Renal cortex interstitium (tissue), 11 donors: ENCODE results near the gene ZNF70. TPM values are rescaled to one million over a fixed set of nuclear protein-coding genes. Genes with fewer than 3 reads are reported as not detected.

Source experiments
- DNase-seq, 11 donors: peaks; one replicate each; pipeline ENCODE4 v3.0.0-alpha.2; 2013; ENCODE audit warnings: low read depth in 9 of 11, low spot score in 4 of 11; ENCODE audit errors: extremely low read depth in 1 of 11
- polyA plus RNA-seq, 3 donors: library from polyadenylated mRNA; unstranded; fragments of 120-200 nt; gene quantifications; one replicate each; pipeline ENCODE4 v1.2.1, GENCODE V29; 2013; ENCODE audit not compliant: insufficient read length in 3 of 3

ZNF70 gene
- polyA plus RNA-seq, 3 donors = 5.9 to 7.6 (median 5.9) TPM

DNA sequence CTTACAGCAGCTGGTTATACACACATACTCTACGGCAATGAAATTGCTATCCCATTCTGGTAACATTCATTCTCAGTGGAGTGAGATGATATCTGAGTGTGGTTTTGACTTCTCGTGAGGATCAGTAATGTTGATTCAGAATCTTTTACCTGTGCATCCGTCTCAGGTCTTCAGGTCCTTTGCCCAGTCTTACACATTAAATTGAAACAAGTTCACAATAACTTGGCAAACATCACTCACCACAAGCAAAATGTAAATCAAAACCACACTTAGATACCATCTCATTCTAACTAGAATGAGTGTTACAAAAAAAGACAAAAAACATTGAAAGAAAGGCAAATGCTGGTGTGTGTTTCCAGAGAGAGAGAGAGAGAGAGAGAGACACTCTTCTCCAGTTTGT is 46.1 kb downstream of the ZNF70 start:
- no peak for DNase-seq

DNA sequence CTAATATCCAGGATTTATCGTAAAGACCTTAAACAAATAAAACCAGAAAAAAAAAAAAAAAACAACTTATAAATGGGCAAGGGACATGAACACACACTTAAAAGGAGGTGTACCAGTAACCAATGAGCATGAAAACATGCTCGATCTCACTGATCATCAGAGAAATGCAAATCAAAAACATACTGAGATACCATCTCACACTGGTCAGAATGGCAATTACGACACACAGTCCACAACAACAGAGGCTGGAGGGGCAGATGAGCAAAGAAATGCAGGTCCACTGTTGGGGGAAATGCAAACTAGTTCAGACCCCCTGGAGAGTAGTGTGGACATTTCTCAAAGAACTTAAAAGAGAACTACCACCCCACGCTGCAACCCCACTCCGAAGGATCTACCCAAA is 46.9 kb downstream of the ZNF70 start:
- no peak for DNase-seq

DNA sequence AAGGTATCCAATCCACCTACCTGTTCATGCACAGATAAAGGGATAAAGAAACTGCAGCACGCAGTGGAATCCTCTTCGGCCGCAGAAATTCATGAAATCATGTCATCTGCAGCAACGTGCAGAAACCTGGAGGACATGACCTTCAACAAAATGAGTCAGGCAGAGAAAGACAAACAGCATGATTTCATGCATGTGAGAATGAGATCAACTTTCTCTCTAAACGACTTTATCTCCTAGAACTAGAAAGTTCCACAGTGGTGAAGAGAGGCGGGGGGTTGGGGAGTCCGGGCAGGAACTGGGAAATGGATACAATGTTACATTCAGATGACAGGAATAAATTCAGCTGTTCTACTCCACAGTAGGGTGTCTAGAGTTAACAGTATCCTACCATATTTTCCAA is 50.2 kb downstream of the ZNF70 start:
- no peak for DNase-seq

DNA sequence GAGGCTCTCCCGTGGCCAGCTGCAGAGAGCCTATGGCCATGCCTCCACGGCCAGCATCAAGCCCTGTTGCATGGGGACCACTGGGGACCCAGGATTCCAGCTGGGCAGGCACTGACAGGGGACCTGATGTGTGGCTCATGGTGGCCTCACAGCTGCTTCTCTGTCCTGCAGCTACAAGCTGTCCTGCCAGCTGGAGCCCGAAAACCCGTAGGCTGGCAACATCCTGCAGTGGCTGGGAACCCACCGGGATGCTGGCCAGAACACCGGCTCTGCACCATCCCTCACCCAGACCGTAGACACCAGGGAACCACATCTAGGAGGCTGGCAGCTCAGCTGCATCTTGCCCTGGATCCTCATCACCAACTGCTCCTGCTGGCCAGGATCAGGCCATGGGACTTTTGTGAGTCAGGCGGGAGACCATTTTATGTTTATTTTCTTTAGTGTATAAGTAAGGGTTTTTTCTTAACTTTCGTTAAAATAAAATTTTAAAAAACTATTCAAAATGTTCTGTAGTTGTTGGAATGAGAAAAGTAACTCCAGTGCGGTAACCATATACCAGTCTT is 52.2 kb downstream of the ZNF70 start:
- DNase-seq = no peak

DNA sequence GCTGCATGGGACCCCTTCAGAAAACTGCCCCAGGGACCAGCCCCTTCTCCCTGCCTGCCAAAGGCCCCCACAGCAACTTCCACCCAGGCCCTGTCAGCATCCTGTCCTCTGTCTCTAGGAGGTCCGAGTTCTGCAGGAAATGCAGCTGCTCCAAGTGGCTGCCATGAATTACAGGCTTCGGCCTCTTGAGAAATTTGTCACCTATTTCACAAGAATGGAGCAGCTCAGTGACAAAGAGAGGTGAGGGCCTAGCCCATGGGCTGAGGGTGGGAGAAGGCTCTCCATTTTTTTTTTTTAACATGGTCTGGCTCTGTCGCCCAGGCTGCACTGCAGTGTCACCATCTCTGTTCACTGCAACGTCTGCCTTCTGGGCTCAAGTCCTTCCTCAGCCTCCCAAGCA is 52.8 kb downstream of the ZNF70 start:
- DNase-seq = no peak

DNA sequence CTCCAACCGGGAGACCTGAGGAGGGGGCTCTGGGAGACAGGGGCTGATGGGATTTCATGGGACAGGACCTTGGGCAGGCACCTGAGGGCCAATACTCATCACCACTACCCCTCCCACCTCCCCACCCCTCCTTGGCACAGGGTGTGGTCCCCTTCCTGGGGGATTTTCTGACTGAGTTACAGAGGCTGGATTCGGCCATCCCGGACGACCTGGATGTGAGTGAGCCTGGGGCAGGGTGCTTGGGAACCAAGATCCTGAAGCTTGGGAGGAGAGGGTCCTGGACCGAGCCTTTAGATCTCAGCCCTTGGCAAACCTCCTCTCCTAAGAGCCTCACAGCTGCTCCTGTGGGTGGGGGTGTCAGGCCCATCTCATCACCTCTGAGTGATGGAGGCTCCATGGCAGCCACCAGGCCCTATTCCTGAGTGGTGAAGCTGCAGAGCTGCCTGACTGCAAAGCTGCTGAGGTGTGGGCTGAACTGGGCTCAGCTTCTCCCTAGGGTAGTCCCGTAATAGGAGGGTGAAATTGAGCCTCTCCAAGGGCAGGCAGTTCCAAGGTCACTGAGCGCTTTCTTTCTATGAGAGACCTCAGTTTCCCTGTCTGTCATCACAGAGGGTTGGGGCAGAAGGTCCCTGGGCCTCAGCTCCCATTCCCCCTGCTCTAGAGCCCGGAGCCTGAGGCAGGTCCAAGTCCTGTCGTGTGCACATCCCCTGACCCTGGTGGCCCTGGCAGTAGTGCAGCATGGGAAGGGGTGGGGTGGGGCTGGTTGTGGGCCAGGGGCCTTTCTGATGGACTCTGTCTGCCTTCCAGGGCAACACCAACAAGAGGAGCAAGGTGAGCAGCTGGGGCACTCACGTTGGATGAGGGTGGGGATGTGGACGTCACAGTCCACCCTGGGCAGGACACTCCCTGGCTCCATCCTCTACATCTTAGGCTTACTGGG is 53.6 kb downstream of the ZNF70 start:
- DNase-seq = no peak

DNA sequence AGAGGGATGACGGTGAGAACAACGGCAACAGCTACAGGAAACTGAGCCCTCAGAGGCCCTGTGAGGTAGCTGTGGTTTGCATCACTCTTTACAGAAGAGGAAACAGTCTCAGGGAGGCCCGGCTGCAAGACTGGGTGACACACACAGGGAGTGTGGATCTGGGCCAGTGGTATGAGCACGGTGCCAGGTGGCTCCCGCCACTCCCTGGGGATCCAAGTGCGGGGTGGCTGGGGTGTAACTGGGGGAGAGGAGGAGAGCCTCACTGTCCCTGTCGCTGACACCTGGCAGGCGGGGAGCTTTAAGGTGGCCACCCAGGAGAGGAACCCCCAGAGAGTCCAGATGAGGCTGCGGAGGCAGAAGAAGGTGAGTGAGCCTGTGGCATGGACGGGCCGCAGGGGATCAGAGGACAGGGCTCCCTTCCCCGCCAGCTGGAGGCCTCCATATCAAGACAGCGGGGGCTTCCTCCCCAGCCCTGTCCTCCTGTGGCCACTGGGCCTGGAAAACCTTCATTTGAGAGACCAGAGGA is 54.5 kb downstream of the ZNF70 start:
- no peak for DNase-seq

DNA sequence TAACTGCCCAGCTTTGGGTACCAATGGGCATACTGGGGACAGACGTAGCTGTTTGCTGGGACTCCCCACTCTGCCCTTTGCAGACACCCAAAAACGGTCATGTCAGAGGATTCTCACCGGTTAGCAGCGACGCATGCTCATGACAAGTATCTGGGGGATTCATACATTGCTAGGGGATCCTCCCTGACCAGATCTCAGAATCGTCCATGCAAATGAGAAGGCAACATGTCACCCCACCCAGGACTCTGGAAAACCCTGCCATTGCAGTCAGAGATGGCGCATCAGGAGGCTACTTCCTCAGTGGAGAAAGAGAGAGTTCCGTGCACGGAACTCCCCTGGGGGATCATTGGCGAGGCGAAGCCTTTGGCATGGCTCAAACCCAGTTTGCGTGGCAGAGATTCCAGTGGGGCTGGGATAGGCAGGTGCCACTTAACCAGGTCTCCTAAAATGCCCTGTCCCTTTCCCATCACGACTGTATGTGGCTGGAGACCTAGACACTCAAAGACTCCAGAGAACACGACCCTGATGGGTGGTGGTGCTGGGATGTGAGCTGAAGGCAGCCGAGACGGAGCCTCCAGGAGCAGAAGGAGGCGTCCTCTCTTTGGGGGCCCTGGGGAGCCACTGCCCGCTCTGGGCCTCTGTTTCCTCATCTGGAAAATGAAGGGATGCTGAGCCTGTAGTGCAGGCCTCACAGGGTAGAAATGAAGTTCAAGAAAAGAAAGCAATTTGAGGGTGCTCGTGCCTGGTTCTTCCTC is 55.2 kb downstream of the ZNF70 start:
- no peak for DNase-seq

DNA sequence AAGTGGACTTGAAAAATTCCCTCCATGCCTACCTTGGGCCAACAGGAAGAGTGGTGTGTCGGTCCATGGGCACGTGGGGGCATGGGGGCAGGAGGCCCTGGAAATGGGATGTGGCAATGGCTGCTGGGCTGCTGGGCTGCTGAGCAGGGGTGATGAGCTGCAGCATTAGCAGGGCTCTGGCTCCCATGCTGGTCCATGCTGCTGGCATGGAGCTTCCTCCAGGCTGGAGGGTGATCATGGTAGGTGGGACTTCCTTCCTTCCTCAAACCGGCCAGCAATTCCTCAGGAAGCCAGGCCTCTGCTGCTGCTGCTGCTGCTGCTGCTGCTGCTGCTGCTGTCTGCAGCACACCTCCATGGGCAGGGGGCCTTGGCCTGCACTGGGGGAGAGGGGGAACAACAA is 55.8 kb downstream of the ZNF70 start:
- no peak for DNase-seq

DNA sequence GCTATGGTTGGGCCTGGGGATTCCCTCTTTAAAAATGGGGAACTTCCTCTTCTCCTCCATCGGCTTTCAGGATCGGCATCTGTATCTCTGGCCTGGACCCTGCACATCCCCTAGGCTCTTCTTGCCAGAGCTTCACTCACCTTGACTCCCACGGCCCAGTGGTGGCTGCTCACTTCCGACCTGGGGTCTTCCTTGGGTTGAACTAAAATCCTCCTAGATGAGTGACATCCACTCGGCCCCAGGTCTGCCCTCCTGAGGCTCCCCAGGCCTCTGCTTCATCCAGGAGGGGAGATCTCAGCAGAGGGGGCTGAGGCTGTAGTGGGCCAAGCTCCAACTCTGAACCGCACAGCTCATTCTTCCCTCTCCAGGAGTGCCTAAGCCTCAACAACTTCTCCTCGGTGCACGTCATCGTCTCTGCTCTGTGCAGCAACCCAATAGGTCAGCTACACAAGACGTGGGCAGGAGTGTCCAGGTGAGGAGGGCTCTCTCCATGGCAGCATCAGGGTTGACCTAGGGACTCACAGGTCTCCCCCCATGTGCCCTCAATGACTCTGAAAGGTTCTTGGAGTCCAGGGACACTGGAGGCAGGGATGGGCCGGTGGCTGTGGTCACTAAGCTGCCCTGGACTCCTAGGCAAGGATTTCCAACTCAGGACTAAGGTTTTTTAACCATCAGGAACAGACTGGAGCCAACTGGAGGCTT is 56.8 kb downstream of the ZNF70 start:
- DNase-seq = no peak

DNA sequence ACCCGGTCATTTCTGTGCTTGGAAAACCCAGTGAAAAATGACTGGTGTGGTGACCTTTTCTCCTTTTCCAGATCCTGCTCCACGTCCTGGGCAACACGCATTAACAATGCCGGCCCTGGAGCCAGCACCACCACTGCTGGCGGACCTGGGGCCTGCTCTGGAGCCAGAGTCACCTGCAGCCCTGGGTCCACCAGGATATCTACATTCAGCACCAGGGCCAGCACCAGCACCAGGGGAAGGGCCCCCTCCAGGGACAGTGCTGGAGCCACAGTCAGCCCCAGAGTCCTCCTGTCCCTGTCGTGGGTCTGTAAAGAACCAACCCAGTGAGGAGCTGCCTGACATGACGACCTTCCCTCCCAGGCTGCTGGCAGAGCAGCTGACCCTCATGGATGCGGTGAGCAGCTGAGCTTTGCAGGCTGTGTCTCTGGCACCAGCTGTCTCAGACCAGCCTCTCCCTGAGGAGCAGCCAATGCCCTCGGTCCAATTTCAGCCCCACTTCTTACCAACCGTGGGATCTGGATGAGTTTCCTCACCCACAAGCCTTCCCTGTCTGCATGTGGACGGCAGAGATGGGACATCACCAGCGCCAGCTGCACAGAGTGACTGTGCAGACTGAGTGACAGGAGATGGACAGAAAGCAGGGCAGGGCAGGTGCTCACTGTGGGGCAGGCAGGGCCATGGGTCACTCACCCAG is 58.2 kb downstream of the ZNF70 start:
- DNase-seq = no peak

DNA sequence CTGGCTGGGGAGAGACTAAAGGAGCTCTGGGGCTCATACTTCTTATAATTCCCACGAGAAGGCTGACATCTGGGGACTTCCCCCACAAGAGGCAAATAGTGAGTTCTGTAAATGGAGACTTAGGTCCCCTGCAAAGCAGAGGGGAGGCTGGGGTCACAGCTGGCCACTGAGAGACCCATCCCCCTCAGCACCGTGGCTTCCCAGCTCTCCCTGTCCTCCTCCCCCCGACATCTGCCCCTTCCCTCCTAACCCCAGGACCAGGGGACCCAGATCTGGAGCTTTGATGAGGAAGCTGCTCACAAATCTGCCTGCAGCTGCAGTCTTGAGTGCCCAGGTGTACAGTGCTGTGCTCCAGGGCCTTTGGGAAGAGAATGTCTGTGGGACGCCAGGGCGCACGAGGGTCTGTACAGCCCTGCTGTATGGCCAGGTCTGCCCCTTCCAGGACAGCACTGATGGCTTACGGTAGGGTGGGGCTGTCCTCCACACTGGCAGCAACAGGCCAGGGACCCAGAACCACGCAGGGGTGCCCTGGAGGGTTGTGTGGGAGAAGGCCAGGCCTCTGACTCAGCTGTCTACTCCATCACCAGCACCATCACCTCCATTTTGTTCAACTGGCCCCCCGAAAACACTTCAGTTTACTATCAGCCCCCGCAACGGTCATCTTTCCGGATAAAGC is 59.0 kb downstream of the ZNF70 start:
- DNase-seq = no peak

DNA sequence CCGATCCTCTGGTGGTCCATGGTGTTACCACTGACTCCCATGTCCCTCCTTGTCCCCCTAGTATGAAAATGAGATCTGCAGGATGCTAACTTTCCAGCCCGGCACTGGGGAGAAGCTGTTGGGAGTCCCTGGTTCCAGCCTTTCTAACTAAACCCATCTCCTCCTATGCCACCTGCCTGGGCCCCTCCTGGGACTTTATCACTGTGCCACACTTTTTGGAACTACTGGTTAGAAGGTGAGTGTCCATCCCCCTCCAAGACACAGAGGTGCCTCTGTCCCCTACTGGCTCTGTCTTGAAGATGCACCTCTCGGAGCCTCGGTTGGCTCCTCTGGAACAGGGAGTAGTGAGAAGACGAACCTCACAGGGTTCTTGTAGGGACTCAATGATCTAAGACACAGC is 60.2 kb downstream of the ZNF70 start, which contains the start of gene RGL4:
TSS of gene RGL4 (plus strand) at position 301 of the 400 bp plus-strand sequence. CDS start 1,018 bp downstream, outside the sequence.
- no peak for DNase-seq

DNA sequence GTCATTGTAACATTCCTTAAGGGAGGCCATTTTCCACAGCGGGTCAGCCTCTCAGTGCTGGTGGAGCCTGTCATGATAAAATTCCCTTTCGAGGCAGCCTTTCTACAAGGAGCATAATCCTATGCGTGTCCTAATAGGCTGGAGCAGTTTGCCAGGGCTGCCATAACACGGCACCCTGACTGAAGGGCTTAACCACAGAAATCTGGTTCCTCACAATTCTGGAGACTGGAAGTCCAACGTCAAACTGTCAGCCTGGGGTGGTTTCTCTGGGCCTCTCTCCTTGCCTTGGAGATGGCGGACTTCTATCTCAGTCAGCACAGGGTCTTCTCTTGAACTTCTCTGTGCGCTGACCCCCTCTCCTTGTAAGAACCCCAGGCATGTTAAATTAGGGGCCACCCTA is 61.5 kb downstream of the ZNF70 start:
- no peak for DNase-seq
